Neural progenitor cell (in vitro differentiated cells): ENCODE measurements around the gene ZFYVE19.

ENCODE experiments used
- CTCF ChIP-seq: fragments of 200-600 bp; sonication (generic); IDR thresholded peaks from 2 replicates; pipeline ENCODE4 v1.5.1; 2017; ENCODE audit warnings: antibody characterized with exemption, mild to moderate bottlenecking
- EZH2 ChIP-seq: fragments of 200-600 bp; sonication (generic); IDR thresholded peaks from 2 replicates; pipeline ENCODE4 v1.6.1; 2017; ENCODE audit warnings: antibody characterized with exemption, mild to moderate bottlenecking, moderate library complexity
- EZH2phosphoT487 ChIP-seq: fragments of 200-600 bp; sonication (generic); IDR thresholded peaks from 2 replicates; pipeline ENCODE4 v1.6.1; 2017; ENCODE audit warnings: antibody characterized with exemption

GRCh38 chr15:40854161-40854560, 47.3 kb downstream of the ZFYVE19 start:
- no peak for TF ChIP-seq CTCF
- no peak for TF ChIP-seq EZH2
- no peak for TF ChIP-seq EZH2phosphoT487
